ENCODE measurements around the gene DCLK1. TPM values are rescaled to one million over a fixed set of nuclear protein-coding genes. Genes with fewer than 3 reads are reported as not detected.

The DCLK1 gene
- total RNA-seq, 1 experiment from 2014 or later, result 0.10 TPM

DNA sequence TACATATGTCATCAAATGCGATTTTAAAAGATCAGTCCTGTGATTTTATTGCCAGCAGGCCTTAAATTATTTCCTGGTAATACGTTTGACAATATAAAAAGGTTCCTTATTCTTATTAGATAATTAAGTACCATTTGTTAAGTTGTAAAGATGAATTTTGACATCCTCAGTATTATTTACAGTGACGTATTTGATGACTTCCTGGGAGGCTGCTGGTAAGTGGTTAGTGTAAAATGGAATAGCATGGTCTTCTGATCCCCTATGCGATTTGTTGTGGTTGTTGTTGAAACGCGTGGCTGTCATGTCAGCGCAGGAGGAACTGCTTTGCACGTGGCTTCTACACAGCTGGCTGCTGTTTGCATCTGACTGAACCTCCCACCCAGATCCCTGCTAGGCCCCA, 99.7 kb downstream of the DCLK1 start (continued):
- TF ChIP-seq, protein P1, sequence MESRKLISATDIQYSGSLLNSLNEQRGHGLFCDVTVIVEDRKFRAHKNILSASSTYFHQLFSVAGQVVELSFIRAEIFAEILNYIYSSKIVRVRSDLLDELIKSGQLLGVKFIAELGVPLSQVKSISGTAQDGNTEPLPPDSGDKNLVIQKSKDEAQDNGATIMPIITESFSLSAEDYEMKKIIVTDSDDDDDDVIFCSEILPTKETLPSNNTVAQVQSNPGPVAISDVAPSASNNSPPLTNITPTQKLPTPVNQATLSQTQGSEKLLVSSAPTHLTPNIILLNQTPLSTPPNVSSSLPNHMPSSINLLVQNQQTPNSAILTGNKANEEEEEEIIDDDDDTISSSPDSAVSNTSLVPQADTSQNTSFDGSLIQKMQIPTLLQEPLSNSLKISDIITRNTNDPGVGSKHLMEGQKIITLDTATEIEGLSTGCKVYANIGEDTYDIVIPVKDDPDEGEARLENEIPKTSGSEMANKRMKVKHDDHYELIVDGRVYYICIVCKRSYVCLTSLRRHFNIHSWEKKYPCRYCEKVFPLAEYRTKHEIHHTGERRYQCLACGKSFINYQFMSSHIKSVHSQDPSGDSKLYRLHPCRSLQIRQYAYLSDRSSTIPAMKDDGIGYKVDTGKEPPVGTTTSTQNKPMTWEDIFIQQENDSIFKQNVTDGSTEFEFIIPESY (IDR thresholded peaks at IDR 0.05; ENCODE audit: extremely low read depth, insufficient replicate concordance, low read length), result no peak
- TF ChIP-seq JUND (IDR thresholded peaks at IDR 0.05) (no peak), CBX3 (IDR thresholded peaks at IDR 0.05; ENCODE audit: low read depth) (no peak)
- TF ChIP-seq, protein P2, sequence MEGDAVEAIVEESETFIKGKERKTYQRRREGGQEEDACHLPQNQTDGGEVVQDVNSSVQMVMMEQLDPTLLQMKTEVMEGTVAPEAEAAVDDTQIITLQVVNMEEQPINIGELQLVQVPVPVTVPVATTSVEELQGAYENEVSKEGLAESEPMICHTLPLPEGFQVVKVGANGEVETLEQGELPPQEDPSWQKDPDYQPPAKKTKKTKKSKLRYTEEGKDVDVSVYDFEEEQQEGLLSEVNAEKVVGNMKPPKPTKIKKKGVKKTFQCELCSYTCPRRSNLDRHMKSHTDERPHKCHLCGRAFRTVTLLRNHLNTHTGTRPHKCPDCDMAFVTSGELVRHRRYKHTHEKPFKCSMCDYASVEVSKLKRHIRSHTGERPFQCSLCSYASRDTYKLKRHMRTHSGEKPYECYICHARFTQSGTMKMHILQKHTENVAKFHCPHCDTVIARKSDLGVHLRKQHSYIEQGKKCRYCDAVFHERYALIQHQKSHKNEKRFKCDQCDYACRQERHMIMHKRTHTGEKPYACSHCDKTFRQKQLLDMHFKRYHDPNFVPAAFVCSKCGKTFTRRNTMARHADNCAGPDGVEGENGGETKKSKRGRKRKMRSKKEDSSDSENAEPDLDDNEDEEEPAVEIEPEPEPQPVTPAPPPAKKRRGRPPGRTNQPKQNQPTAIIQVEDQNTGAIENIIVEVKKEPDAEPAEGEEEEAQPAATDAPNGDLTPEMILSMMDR (IDR thresholded peaks at IDR 0.05 in 2 of 3, conservative IDR thresholded peaks at IDR 0.05 in 1 of 3; ENCODE audit: borderline replicate concordance in 1 of 3, insufficient read depth in 1 of 3, low read depth in 2 of 3, low read length in 2 of 3), result no peak

DNA sequence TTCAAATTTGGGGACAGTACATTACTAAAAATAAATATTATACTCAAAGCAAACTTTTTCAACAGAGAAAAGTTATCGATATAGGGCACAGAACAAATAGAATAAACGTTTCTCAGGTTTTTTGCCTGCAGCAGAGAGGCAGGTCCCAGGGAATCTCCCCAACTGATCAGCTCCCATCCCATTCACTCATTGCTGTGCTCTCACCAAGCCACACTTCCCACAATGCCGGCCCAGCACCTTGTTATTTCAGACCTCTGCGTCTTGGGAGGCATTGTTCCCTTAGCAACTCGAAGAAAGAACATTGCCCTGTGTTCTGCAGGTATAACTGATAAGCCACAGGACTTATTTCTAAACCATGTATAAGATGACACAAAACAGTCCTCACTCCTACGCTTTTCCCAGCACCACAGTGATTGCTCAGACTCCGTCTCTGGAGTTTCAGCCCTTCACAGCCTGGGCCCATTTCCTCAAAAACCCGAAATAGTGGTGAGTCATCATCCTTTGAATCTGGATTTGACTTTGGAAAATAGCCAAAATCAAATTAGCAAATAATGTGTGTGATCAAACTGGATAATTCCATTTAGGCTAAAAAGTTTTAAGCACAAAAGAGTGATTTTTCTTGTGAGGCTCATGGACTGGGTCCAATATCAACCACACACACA, 100.4 kb downstream of the DCLK1 start:
- H3K36me3 ChIP-seq (ENCODE audit: control insufficient read depth in 1 of 2, insufficient read depth in 2 of 2, low read length in 2 of 2), result no peaks in the 10 kb centered on the region
- POLR2A ChIA-PET, result no interaction called here
- H3K4me2 ChIP-seq (ENCODE audit: low read length), result no peak overlapping the region
- H4K20me1 ChIP-seq (ENCODE audit: insufficient read depth), result no peaks in the 10 kb centered on the region
- no peaks in the 10 kb centered on the region for H3K9me2 ChIP-seq (ENCODE audit: insufficient read depth)
- no peak for TF ChIP-seq SRF (IDR thresholded peaks at IDR 0.05; ENCODE audit: low read depth)
- no peak for TF ChIP-seq ZFX (IDR thresholded peaks at IDR 0.05)
- TF ChIP-seq FOSL1 (IDR thresholded peaks at IDR 0.05; ENCODE audit: low read depth), result no peak
- TF ChIP-seq, protein P2 (IDR thresholded peaks at IDR 0.05 in 2 of 3, conservative IDR thresholded peaks at IDR 0.05 in 1 of 3; ENCODE audit: borderline replicate concordance in 1 of 3, insufficient read depth in 1 of 3, low read depth in 2 of 3, low read length in 2 of 3), result no peak
- TF ChIP-seq CEBPB (IDR thresholded peaks at IDR 0.05; ENCODE audit: low read depth), result no peak
- TF ChIP-seq SIN3A (IDR thresholded peaks at IDR 0.05; ENCODE audit: low read depth), result no peak
- TF ChIP-seq CBX3 (IDR thresholded peaks at IDR 0.05; ENCODE audit: low read depth), result no peak
- no peak for TF ChIP-seq TCF7L2 (IDR thresholded peaks at IDR 0.05; ENCODE audit: borderline replicate concordance, extremely low read depth, insufficient read depth, insufficient read length)
- TF ChIP-seq YY1 (IDR thresholded peaks at IDR 0.05; ENCODE audit: extremely low read depth, insufficient replicate concordance, low read depth, low read length), result no peak
- no peaks in the 10 kb centered on the region for H3K79me2 ChIP-seq (ENCODE audit: insufficient read depth, low read length)
- CTCF ChIA-PET, result no interaction called here
- BruUV-seq (replicated peaks), result no TSS peak
- no peak for DNase-seq (ENCODE audit: low read depth, low spot score)
- peaks cover 0 to 3% of the 10 kb centered on the region in 2 experiments; a peak in 1 of 4 replicates for H3K9me3 ChIP-seq (ENCODE audit: control insufficient read depth in 1 of 2, insufficient read depth in 1 of 2, low read depth in 1 of 2, low read length in 2 of 2)
- ATAC-seq, result no peak
- intact Hi-C loops (cut with micrococcal nuclease), result no loop called here
- no peaks in the 10 kb centered on the region for H3K27me3 ChIP-seq (ENCODE audit: insufficient read depth, low read length)
- RAD21 ChIA-PET (ENCODE audit: low non-redundant PET in 1 of 2, low total read pairs in 2 of 2, uncharacterized antibody in 2 of 2, unreplicated experiment in 2 of 2), result no interaction called here
- H2AFZ ChIP-seq (ENCODE audit: low read depth, low read length, poor library complexity, severe bottlenecking), result no peak overlapping the region
- no peak overlapping the region for H3K27ac ChIP-seq (ENCODE audit: low read depth, low read length)
- no peak overlapping the region for H3K4me3 ChIP-seq (replicated peaks in 1 of 2; ENCODE audit: low read depth in 1 of 2, low read length in 2 of 2)
- no peak overlapping the region for H3K9ac ChIP-seq (ENCODE audit: low read length)
- no peaks in the 10 kb centered on the region for H3K4me1 ChIP-seq (ENCODE audit: control insufficient read depth in 1 of 2, insufficient read depth in 2 of 2, low read length in 2 of 2)
